CD4-positive, alpha-beta T cell (primary cell): Measurements from ENCODE around the gene MAP3K20. TPM values are rescaled to one million over a fixed set of nuclear protein-coding genes. Genes with fewer than 3 reads are reported as not detected.

Source experiments
- ATAC-seq: fragments of 200-7000 bp; cut with Tn5 transposase; one replicate; pipeline ENCODE4 v1.10.0; 2022; ENCODE audit warnings: mild to moderate bottlenecking; ENCODE audit not compliant: poor library complexity
- CTCF ChIA-PET: fragments of 350-600 bp; sonication (Branson Sonifier 250); formaldehyde crosslinking; loops from one replicate; lab custom pipeline; 2021; ENCODE audit warnings: antibody characterized with exemption, inconsistent platforms; lab: Charles Lee
- POLR2A ChIA-PET: fragments of 350-600 bp; sonication (Branson Sonifier 250); formaldehyde crosslinking; loops from one replicate; lab custom pipeline; 2021; ENCODE audit warnings: antibody characterized with exemption, inconsistent platforms; lab: Charles Lee
- DNase-seq, 14 experiments: peaks; one replicate each; pipeline ENCODE4 v3.0.0-alpha.2; 2013 to 2020; ENCODE audit warnings: mixed read lengths in 2 of 14
- H3K27ac ChIP-seq, 2 donors: one replicate each; pipeline versions ENCODE4 v1.5.1 to v1.7.0; 2013; ENCODE audit warnings: low read length in 2 of 2, low read depth in 1 of 2, mild to moderate bottlenecking in 1 of 2
- H3K27me3 ChIP-seq, 2 experiments: 1 replicate in 1 of 2; 2 replicates in 1 of 2; pipeline versions ENCODE4 v1.6.1 to v1.7.0; 2013; ENCODE audit warnings: low read length in 2 of 2, control low read depth in 1 of 2, mild to moderate bottlenecking in 1 of 2, moderate library complexity in 1 of 2; ENCODE audit not compliant: insufficient read depth in 2 of 2, control insufficient read depth in 1 of 2
- H3K36me3 ChIP-seq: one replicate; pipeline ENCODE4 v1.6.1; 2013; ENCODE audit warnings: low read length, control low read depth; ENCODE audit not compliant: insufficient read depth
- H3K4me1 ChIP-seq: one replicate; pipeline ENCODE4 v1.6.1; 2013; ENCODE audit warnings: low read length, control low read depth; ENCODE audit not compliant: insufficient read depth
- H3K4me3 ChIP-seq: one replicate; pipeline ENCODE4 v1.5.1; 2013; ENCODE audit warnings: mild to moderate bottlenecking, low read length, moderate library complexity
- H3K9me3 ChIP-seq, 2 experiments: 1 replicate in 1 of 2; 2 replicates in 1 of 2; pipeline versions ENCODE4 v1.6.1 to v1.7.0; 2013; ENCODE audit warnings: low read length in 2 of 2, mild to moderate bottlenecking in 2 of 2, control low read depth in 1 of 2, moderate library complexity in 1 of 2; ENCODE audit not compliant: control insufficient read depth in 1 of 2, insufficient read depth in 1 of 2
- H3K27ac Mint-ChIP-seq: one replicate; pipeline ENCODE4 v1.8.0; 2020; ENCODE audit warnings: mixed read lengths
- H3K27me3 Mint-ChIP-seq: one replicate; pipeline ENCODE4 v1.8.0; 2021; ENCODE audit warnings: mixed read lengths
- H3K36me3 Mint-ChIP-seq: one replicate; pipeline ENCODE4 v1.8.0; 2021; ENCODE audit warnings: low read depth, mixed read lengths
- H3K4me1 Mint-ChIP-seq: one replicate; pipeline ENCODE4 v1.8.0; 2021; ENCODE audit warnings: low read depth, mixed read lengths
- H3K4me3 Mint-ChIP-seq: one replicate; pipeline ENCODE4 v1.8.0; 2020; ENCODE audit warnings: mild to moderate bottlenecking, mixed read lengths
- H3K9me3 Mint-ChIP-seq: one replicate; pipeline ENCODE4 v1.8.0; 2020; ENCODE audit warnings: mixed read lengths
- intact Hi-C, 2 experiments: fragments of 100-400 bp; cut with DNase I in 1 of 2; cut with micrococcal nuclease in 1 of 2; formaldehyde crosslinking; loops; one replicate each; pipeline versions ENCODE4 v1.15.1 to v1.9.0; 2023 to 2025; cut with DNase I, micrococcal nuclease
- total RNA-seq, 174 experiments: library from RNA in 2 of 174; stranded (reverse) in 2 of 174; gene quantifications; one replicate each; pipeline ENCODE4 v1.2.3 and lab custom pipeline; 2021 to 2026
- TF ChIP-seq, protein P1 (sequence below): fragments of 200-600 bp; IDR thresholded peaks from one replicate; pipeline ENCODE4 v1.8.0; 2022; ENCODE audit warnings: antibody characterized with exemption, mild to moderate bottlenecking

Gene MAP3K20
- total RNA-seq, 2 experiments from 2014 or later, result 0.36 to 0.39 TPM

DNA sequence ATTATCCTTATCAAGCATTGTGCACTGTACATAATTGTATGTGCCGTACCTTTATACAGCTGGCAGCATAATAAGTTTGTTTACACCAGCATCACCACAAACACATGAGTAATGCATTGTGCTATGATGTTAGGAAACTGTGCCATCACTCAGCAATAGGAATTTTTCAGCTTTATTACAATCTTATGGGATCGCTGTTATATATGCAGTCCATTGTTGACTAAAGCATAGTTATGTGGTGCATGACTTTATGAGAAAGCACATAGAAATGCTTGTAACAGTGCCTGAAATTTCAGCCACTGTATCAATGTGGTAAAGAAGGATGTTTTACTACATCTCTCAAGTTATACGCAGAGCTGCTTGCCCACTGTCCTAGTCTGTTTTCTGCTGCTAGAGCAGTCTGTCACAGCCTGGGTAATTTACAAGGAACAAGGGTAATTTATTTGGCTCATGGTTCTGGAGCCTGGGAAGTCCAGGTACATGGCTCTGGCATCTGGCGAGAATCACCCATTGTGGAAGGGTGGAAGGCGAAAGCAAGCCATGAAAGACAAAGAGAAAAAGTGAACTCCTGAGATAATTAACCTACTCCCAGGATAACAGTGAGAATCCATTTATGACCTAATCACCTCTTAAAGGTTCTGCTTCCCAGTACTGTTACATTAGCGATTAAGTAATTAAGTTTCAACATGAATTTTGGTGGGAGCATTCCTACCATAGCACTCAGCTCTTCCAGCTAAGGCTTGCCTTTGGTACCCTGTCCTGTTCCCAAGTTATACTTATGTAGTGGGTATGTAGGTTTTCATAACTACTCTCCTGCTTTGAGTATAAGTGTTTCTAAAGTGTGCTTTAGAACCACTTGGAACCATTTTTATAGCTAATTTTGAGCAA is 4.6 kb downstream of the MAP3K20 start:
- no peaks in the 10 kb centered on the region for H3K9me3 ChIP-seq
- H3K27ac ChIP-seq, result no peak overlapping the region
- no peak overlapping the region for H3K4me3 ChIP-seq
- intact Hi-C loops, result no loop called here
- H3K4me1 ChIP-seq, result peaks cover 8% of the 10 kb centered on the region
- ATAC-seq (no peak), DNase-seq (no peak)
- H3K9me3 Mint-ChIP-seq, result no peaks in the 10 kb centered on the region
- H3K36me3 ChIP-seq, result no peaks in the 10 kb centered on the region
- TF ChIP-seq, protein P1, sequence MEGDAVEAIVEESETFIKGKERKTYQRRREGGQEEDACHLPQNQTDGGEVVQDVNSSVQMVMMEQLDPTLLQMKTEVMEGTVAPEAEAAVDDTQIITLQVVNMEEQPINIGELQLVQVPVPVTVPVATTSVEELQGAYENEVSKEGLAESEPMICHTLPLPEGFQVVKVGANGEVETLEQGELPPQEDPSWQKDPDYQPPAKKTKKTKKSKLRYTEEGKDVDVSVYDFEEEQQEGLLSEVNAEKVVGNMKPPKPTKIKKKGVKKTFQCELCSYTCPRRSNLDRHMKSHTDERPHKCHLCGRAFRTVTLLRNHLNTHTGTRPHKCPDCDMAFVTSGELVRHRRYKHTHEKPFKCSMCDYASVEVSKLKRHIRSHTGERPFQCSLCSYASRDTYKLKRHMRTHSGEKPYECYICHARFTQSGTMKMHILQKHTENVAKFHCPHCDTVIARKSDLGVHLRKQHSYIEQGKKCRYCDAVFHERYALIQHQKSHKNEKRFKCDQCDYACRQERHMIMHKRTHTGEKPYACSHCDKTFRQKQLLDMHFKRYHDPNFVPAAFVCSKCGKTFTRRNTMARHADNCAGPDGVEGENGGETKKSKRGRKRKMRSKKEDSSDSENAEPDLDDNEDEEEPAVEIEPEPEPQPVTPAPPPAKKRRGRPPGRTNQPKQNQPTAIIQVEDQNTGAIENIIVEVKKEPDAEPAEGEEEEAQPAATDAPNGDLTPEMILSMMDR, result no peak
- ChIA-PET POLR2A (no interaction called here), CTCF (interaction anchor here (1.9 kb wide), 1 partner anchor 12 kb away, joined by 4 read pairs; no protein-coding TSS in a partner anchor)
- no peaks in the 10 kb centered on the region for H3K36me3 Mint-ChIP-seq
- H3K4me3 Mint-ChIP-seq, result no peak overlapping the region
- H3K27ac Mint-ChIP-seq, result no peak overlapping the region
- peaks cover 0 to 8% of the 10 kb centered on the region in 2 experiments for H3K27me3 ChIP-seq
- peaks cover 7% of the 10 kb centered on the region for H3K4me1 Mint-ChIP-seq
- peaks cover 25% of the 10 kb centered on the region for H3K27me3 Mint-ChIP-seq

DNA sequence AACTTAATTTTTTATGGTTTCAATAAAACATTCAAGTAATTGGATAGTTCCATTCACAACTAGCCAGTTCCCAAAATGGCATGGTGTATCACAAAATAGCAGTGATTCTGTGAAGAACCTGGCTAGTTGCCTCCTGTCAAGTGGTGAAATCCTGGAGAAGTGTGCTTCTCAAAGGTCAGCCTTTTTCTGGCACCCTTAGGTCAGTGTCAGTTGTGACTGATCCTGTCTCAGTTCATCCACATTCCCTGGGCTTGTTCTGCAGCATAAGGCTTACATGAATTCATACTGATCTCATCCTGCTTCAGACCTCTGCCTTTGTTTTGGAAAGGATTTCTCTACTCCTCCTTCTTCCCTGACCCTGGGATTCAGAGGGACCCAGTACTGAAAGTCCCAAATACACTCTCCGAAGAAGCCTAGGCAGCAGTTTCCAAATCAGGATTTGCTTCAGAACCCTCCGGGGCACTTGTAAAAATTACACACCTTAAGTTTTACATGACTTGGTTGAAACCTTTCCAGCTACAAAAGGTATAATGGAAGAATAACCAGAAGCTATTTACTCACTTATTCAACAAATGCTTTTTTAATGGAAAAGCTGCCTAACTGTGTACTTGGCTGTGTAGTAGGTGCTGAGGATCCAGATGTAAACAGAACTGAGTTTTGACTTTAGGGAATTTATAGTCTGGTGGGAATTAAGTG is 11.0 kb downstream of the MAP3K20 start:
- intact Hi-C loops, result no loop called here
- Mint-ChIP-seq H3K4me3 (no peak overlapping the region), H3K9me3 (no peaks in the 10 kb centered on the region), H3K36me3 (no peaks in the 10 kb centered on the region), H3K4me1 (no peaks in the 10 kb centered on the region), H3K27ac (no peak overlapping the region), H3K27me3 (peaks cover 14% of the 10 kb centered on the region)
- Histone ChIP-seq H3K9me3 (no peaks in the 10 kb centered on the region), H3K27ac (no peak overlapping the region), H3K36me3 (no peaks in the 10 kb centered on the region), H3K4me3 (no peak overlapping the region), H3K27me3 (no peaks in the 10 kb centered on the region), H3K4me1 (no peaks in the 10 kb centered on the region)
- ChIA-PET CTCF (no interaction called here), POLR2A (no interaction called here)
- ATAC-seq (no peak), DNase-seq (no peak)
- TF ChIP-seq, protein P1, result no peak

DNA sequence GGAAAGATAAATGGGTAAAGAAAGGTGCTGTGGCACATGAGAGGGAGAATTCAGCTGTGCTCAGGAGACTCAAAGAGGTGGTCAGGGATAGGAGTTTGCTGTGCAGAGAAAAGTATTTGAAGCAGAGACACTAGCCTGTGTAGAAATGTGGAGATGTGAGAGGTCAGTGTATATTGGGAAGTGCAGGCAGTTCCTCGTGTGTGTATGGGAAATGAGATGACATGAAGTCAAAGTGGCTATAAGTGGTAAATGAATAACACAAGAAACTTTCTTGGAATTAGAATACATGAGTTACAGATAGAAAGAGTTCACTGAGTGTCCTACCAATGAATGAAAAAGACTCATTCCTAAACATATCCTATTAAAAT is 11.6 kb downstream of the MAP3K20 start:
- no peaks in the 10 kb centered on the region for H3K4me1 ChIP-seq
- H3K9me3 Mint-ChIP-seq, result no peaks in the 10 kb centered on the region
- POLR2A ChIA-PET, result no interaction called here

More for the DNA sequence above, 11.6 kb downstream of the MAP3K20 start:
- CTCF ChIA-PET, result no interaction called here
- Histone ChIP-seq H3K9me3 (no peaks in the 10 kb centered on the region), H3K27me3 (no peaks in the 10 kb centered on the region), H3K36me3 (no peaks in the 10 kb centered on the region), H3K4me3 (no peak overlapping the region), H3K27ac (no peak overlapping the region)
- H3K27ac Mint-ChIP-seq, result no peak overlapping the region
- intact Hi-C loops, result no loop called here
- ATAC-seq, result no peak
- no peaks in the 10 kb centered on the region for H3K36me3 Mint-ChIP-seq
- H3K4me1 Mint-ChIP-seq, result no peaks in the 10 kb centered on the region
- no peak for DNase-seq
- peaks cover 12% of the 10 kb centered on the region for H3K27me3 Mint-ChIP-seq
- no peak overlapping the region for H3K4me3 Mint-ChIP-seq
- TF ChIP-seq, protein P1, result no peak
